ENCODE measurements around the gene DOK3.

The DOK3 gene

GRCh38 chr5:177483994-177484901 lies 25.4 kb downstream of the DOK3 start:
- no peak for DNase-seq (ENCODE audit: low read depth, low spot score)

DNA sequence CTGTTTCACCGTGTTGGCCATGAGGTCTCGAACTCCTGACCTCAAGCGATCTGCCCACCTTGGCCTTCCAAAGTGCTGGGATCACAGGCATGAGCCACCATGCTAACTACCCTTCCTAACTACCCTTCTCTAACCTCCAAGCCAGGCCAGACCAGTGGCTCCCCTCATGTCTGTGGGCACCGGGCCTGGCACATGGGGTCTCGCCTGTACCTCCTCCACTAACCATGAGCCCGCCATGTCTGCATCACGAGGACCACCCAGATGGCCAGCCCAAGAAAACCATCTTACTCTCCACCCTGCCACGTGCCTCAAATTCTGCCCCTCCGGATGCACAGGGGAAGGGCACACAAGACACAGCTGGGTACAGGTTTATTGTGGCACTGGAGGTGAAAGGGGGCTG lies 26.6 kb downstream of the DOK3 start:
- no peak for DNase-seq (ENCODE audit: low read depth, low spot score)

- DNase-seq (ENCODE audit: low read depth, low spot score) = no peak
Observed at GRCh38 chr5:177482359-177482795, 27.2 kb downstream of the DOK3 start.

- no peak for DNase-seq (ENCODE audit: low read depth, low spot score)
Observed at GRCh38 chr5:177479774-177480173, 29.9 kb downstream of the DOK3 start.

GRCh38 chr5:177478711-177479646 lies 30.6 kb downstream of the DOK3 start:
- DNase-seq (ENCODE audit: low read depth, low spot score) = no peak

GRCh38 chr5:177477701-177478477 lies 31.7 kb downstream of the DOK3 start:
- no peak for DNase-seq (ENCODE audit: low read depth, low spot score)

DNA sequence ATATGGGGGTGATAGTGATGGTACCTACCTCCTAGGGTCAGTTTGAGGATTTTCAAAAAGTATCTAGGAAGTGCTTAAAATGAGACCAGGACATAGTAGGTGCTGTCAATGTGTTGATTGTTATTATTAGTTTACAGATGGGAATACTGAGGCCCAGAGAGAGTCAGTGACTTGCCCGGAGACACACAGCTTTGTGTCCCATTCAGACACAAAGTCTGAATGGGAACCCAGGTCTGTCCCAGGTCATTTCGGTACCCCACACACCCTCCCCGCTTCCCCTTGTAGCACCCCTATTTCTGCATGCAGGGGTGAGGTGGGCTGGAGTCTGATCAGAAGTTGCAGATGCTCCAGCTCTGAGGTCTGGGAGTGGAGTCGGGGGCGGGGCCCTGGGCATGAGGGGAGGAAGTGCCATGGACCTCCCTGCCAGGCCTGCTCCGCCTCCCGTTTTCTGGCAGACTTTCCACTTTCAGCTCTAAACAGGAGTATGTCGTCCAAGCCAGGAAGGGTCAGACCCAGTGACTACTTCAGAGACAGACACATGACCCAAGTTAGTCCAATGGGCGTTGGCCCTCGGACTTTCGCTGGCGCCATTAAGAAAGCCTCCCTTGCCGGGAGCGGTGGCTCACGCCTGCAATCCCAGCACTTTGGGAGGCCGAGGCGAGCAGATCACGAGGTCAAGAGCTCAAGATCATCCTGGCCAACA lies 32.9 kb downstream of the DOK3 start:
- DNase-seq (ENCODE audit: low read depth, low spot score) = no peak

DNA sequence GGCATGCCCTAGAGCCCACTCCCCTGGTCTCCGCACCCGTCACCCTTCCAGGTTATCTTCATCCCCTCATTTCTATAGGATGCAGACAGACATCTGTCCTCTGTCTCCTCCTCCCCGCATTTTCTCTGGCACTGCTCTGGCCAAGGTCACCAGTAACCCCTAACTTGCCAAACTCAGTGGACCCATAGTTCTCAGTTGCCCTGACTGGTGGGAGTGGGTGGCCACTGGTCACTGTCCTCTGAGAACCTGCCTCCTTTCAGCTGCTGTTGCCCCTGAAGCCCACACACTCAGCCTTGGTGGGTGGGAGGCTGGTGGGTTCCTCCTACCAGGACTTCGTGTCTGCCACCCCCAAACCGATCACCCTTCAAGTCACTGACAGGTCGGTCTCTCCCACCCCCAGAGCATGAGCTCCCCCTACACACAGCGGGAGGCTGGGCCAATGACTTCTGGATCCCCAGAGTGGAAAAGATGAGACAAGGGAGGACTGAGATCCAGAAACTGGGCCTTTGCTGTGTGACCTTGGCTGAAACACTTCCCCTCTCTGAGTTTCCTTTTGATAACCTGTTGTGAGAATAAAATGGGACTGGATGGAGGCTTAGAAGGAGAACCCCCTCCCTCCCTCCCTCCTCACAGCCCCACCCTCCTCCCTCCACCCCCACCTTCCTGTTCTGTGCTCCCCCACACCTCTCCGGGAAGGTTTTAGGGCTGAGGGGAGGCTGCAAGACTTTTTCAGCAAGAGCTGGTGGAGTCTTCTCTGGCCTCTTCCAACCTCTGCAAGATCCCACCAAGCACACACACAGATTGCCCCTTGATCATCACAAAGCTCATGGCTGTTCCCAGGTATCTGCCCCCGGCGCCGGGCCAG lies 33.8 kb downstream of the DOK3 start:
- no peak for DNase-seq (ENCODE audit: low read depth, low spot score)

GRCh38 chr5:177474846-177475562 lies 34.6 kb downstream of the DOK3 start:
- no peak for DNase-seq (ENCODE audit: low read depth, low spot score)

DNA sequence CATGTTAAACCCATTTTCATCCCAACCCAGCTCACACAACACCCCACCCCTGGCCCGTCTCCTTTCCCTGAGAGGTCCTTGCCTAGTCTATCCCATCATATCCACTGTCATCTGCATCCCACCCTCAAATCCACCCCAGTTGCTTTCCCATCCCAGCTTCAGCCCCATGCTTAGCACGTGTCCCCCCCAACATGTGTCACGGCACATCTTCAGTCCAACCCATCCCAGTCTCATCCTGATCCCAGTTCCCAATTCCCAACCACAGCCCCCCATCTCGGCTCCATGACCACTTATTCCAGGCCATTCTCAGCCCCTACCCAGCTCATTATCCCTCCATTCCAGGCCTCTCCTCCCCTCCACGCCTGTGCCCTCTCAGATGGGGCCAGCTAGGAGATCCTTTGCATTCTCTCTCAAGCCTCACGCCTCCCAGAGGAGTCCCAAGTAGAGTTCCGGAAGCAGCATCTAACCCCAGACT lies 35.6 kb downstream of the DOK3 start:
- DNase-seq (ENCODE audit: low read depth, low spot score) = no peak

- DNase-seq (ENCODE audit: low read depth, low spot score) = no peak
Observed at GRCh38 chr5:177473443-177474001, 36.1 kb downstream of the DOK3 start, which contains the start of gene DBN1. DBN1 (minus strand) TSS chr5:177473634; CDS start chr5:177473521, 113 bp downstream.

DNA sequence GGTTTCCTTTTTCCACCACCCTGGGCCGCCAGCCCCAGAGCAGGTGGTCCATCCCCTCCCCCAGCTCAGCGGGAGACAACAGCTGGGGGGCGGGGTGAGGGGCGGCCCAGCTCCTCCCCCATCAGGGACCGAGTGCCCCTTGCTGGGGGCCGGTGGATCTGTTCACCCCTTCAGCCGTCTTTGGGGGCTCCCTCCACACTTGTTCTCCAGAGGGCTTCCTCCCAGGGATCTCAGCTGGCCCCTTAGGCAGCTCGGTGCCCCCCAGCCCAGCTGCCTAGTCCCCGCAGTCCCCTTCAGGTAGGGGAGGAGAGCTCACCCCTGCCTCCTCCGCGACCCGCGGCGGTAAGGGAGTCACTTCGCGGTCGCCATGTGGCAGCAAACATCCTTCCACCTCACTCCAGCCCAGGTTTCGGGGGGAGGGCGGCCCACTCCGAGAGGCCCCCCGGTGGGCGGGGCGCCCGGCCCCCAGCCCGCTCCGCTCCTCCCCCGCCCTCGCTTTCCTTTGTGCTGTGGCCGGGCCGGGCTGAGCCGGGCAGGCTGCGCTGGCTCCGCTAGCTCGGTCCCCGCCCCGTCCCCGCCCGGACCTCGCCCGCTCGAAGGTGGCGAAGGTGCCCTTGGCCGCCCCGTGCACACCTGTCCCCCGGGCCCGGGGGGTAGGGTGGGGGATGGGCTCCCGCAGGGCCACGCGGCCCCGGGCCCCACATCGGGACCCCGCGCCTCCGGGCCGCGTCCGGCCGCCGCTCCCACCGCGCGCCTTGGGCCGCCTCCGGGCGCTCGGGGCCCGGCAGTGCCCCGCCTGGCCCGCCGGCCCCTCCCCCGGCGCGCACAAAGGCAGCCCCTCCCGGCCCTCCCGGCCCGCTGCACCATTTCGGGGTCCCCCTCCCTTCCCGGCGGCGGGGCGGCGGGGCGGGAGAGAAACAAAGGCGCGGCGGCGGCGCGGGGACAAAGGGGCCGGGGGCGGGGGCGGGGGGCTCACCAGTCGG lies 36.9 kb downstream of the DOK3 start:
- peak; percentile 58 for DNase-seq (ENCODE audit: low read depth, low spot score)

DNA sequence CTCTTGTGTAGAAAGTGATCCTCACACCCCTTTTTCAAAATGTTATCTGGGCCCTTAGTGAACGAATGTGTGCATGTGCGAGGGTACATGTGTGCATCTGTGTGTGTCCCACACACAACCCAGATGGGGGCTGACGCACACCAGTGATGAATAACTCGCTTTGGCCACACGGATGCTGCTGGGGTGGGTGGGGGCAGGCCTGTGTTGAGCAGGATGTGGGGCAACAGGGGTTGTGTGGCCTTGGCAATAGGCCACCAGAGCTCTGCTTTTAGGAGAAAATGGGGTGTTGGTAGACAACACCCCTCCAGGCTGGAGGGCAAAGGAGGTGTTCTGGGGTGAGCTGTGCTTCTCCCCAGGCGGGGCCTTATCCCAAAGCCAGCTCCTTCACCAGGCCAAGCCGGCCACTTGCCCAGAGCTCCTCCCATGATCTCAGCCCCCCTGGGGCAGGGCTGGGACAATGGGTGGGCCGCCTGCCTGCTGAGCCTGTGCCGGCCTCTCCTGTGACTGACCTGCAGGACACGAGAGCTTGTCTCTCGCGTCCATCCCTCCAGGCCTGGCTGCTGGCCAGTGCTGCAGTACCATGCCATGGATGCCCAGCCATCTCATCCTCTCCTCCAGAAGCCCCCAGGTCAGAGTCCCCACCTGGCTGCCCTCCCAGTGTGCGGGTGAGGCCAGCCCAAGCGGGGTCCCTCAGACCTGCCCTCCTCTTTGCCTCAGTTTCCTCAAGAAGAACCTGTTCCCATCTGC lies 37.8 kb downstream of the DOK3 start:
- no peak for DNase-seq (ENCODE audit: low read depth, low spot score)

- DNase-seq (ENCODE audit: low read depth, low spot score) = no peak
Observed at GRCh38 chr5:177470759-177471536, 38.7 kb downstream of the DOK3 start.

DNA sequence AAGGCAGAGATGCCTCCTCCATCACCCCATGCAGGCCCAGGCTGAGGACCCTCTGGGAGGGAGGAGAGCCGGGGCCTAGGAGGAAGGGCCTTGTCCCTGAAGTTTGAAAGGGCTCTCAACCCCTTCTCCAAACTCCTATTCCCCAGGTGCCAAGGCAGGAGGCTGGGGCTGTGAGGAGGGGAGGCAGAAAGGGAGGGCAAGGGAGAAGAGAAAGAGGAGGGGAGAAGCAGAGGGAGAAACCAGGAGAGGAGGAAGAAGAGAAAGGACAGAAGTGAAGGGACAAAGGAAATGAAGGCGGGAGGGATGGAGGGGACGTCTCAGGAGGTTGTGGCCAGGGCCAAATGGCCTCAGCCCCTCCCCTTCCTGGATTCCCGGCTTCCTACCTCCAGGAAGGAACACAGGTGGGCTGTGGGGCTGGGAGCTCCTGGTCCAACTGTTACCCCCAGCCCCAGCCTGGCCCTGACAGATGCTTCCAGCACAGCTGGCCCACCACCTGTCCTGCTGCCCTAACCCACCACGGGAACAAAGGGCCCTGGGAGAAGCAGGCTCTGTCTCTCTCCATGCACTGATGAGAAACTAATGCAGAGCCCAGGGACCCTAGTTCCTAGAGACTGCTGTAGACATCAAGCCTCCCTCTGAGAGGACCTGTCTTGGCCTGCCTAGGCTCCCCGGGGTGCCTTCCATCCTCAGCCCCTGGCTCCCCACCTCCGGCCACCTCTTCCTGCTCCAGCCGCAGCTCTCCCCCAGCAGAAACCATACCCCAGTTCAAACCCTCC lies 39.7 kb downstream of the DOK3 start:
- no peak for DNase-seq (ENCODE audit: low read depth, low spot score)

Measured in activated naive CD8-positive, alpha-beta T cell treated with anti-CD3 and anti-CD28 coated beads, Interleukin-2, amount 50 U/mL, for 16 hours (primary cell).